HEK293 (cell line): ENCODE data around the gene HBA2.

ENCODE experiments used
- CTCF ChIA-PET: fragments of 350-600 bp; formaldehyde crosslinking; extraction: SDS; loops from one replicate; lab custom pipeline; 2021; ENCODE audit warnings: antibody characterized with exemption; lab: Yijun Ruan, JAX
- POLR2A ChIA-PET: fragments of 300-600 bp; formaldehyde crosslinking; extraction: SDS; loops from one replicate; lab custom pipeline; 2020; ENCODE audit warnings: antibody characterized with exemption, inconsistent platforms; lab: Yijun Ruan, JAX
- H3K27ac ChIP-seq: fragments of 200-500 bp; sonication (Bioruptor generic); 2 replicates; pipeline ENCODE4 v1.5.1; 2014; ENCODE audit warnings: low read depth, low read length, control low read depth, inconsistent platforms; ENCODE audit errors: extremely low read depth
- H3K36me3 ChIP-seq, 2 experiments: fragments of 200-500 bp in 1 of 2; sonication (Bioruptor generic) in 1 of 2; 1 replicate in 1 of 2; 2 replicates in 1 of 2; pipeline ENCODE4 v1.5.1; 2014 to 2017; ENCODE audit warnings: inconsistent platforms in 2 of 2, low read length in 2 of 2; ENCODE audit not compliant: control insufficient read depth in 2 of 2, insufficient read depth in 1 of 2
- H3K4me1 ChIP-seq: fragments of 200-500 bp; sonication (Bioruptor generic); 2 replicates; pipeline ENCODE4 v1.5.1; 2014; ENCODE audit warnings: mild to moderate bottlenecking, low read length, inconsistent platforms; ENCODE audit not compliant: control insufficient read depth, insufficient read depth
- H3K4me3 ChIP-seq: 2 replicates; pipeline ENCODE4 v1.5.1; 2011; ENCODE audit warnings: low read depth, mild to moderate bottlenecking, control low read depth, low read length, moderate library complexity
- H3K9me3 ChIP-seq: fragments of 200-500 bp; sonication (Bioruptor generic); 2 replicates; pipeline ENCODE4 v1.5.1; 2014; ENCODE audit warnings: low read depth, low read length, inconsistent platforms; ENCODE audit not compliant: control insufficient read depth, insufficient read depth
- AEBP2 ChIP-seq: fragments of 450-650 bp; formaldehyde crosslinking; IDR thresholded peaks from 2 replicates; pipeline ENCODE4 v1.5.1; 2016; ENCODE audit warnings: missing biosample characterization, missing genetic modification characterization, borderline replicate concordance
- HOXC10 ChIP-seq: sonication (generic); formaldehyde crosslinking; IDR thresholded peaks from 2 replicates; pipeline ENCODE4 v1.8.1; 2023; ENCODE audit warnings: mild to moderate bottlenecking, missing genetic modification reagents
- INSM2 ChIP-seq: fragments of 450-650 bp; formaldehyde crosslinking; IDR thresholded peaks from 2 replicates; pipeline ENCODE4 v1.5.1; 2016; ENCODE audit warnings: missing biosample characterization, missing genetic modification characterization
- PATZ1 ChIP-seq: fragments of 450-650 bp; formaldehyde crosslinking; IDR thresholded peaks from 2 replicates; pipeline ENCODE4 v1.5.1; 2016; ENCODE audit warnings: missing biosample characterization, missing genetic modification characterization
- SP7 ChIP-seq: fragments of 450-650 bp; formaldehyde crosslinking; IDR thresholded peaks from 2 replicates; pipeline ENCODE4 v1.5.1; 2016; ENCODE audit warnings: missing biosample characterization, missing genetic modification characterization
- ZBTB48 ChIP-seq: fragments of 450-650 bp; formaldehyde crosslinking; IDR thresholded peaks from 2 replicates; pipeline ENCODE4 v1.5.1; 2016; ENCODE audit warnings: missing biosample characterization, missing genetic modification characterization
- ZBTB6 ChIP-seq: fragments of 450-650 bp; formaldehyde crosslinking; IDR thresholded peaks from 2 replicates; pipeline ENCODE4 v1.5.1; 2017; ENCODE audit warnings: missing biosample characterization, missing genetic modification characterization
- ZFP37 ChIP-seq: fragments of 450-650 bp; formaldehyde crosslinking; IDR thresholded peaks from 2 replicates; pipeline ENCODE4 v1.5.1; 2016; ENCODE audit warnings: missing biosample characterization, missing genetic modification characterization
- ZNF10 ChIP-seq: fragments of 450-650 bp; formaldehyde crosslinking; IDR thresholded peaks from 2 replicates; pipeline ENCODE4 v1.5.1; 2017; ENCODE audit warnings: missing biosample characterization, missing genetic modification characterization
- ZNF2 ChIP-seq: fragments of 450-650 bp; formaldehyde crosslinking; IDR thresholded peaks from 2 replicates; pipeline ENCODE4 v1.5.1; 2016; ENCODE audit warnings: missing biosample characterization, missing genetic modification characterization
- ZNF324 ChIP-seq: fragments of 450-650 bp; formaldehyde crosslinking; IDR thresholded peaks from 2 replicates; pipeline ENCODE4 v1.5.1; 2016; ENCODE audit warnings: missing biosample characterization, missing genetic modification characterization
- ZNF341 ChIP-seq: fragments of 450-650 bp; formaldehyde crosslinking; IDR thresholded peaks from 2 replicates; pipeline ENCODE4; 2016; ENCODE audit warnings: low read depth, missing biosample characterization, missing genetic modification characterization
- ZNF529 ChIP-seq: fragments of 450-650 bp; formaldehyde crosslinking; IDR thresholded peaks from 2 replicates; pipeline ENCODE4 v1.5.1; 2017; ENCODE audit warnings: missing genetic modification characterization, missing biosample characterization; ENCODE audit not compliant: insufficient replicate concordance
- ZNF600 ChIP-seq: fragments of 450-650 bp; formaldehyde crosslinking; IDR thresholded peaks from 2 replicates; pipeline ENCODE4 v1.5.1; 2016; ENCODE audit warnings: missing biosample characterization, missing genetic modification characterization
- ZNF639 ChIP-seq: fragments of 450-650 bp; formaldehyde crosslinking; IDR thresholded peaks from 2 replicates; pipeline ENCODE4 v1.5.1; 2016; ENCODE audit warnings: missing biosample characterization, missing genetic modification characterization
- ZNF654 ChIP-seq: fragments of 450-650 bp; formaldehyde crosslinking; IDR thresholded peaks from 2 replicates; pipeline ENCODE4 v1.5.1; 2016; ENCODE audit warnings: low read depth, missing biosample characterization, missing genetic modification characterization
- ZNF660 ChIP-seq: fragments of 450-650 bp; IDR thresholded peaks from 2 replicates; pipeline ENCODE4 v1.5.1; 2018; ENCODE audit warnings: missing biosample characterization, mild to moderate bottlenecking, missing genetic modification characterization
- ZNF843 ChIP-seq: fragments of 450-650 bp; formaldehyde crosslinking; IDR thresholded peaks from 2 replicates; pipeline ENCODE4 v1.5.1; 2016; ENCODE audit warnings: missing biosample characterization, missing genetic modification characterization

The HBA2 gene

GRCh38 chr16:181565-182021 lies 8.9 kb downstream of the HBA2 start (continued):
- TF ChIP-seq INSM2 (tag by site-specific recombination) = 0 out of 2 replicates have a peak, but pooled peaks have one; percentile 14
- TF ChIP-seq ZNF2 (tag by site-specific recombination) = 0 out of 2 replicates have a peak, but pooled peaks have one; percentile 50
- peak; percentile 76; the same call in 1 of the 2 replicates for TF ChIP-seq ZNF660 (tag by site-specific recombination)
- no peak for TF ChIP-seq ZNF529
- TF ChIP-seq ZBTB48 (tag by site-specific recombination) = no peak
- 0 out of 2 replicates have a peak, but pooled peaks have one; percentile 24 for TF ChIP-seq ZFP37 (tag by site-specific recombination)
- TF ChIP-seq ZNF654 (tag by site-specific recombination) = peak; percentile 66
- TF ChIP-seq SP7 (tag by site-specific recombination) = 0 out of 2 replicates have a peak, but pooled peaks have one; percentile 47
- no peak for TF ChIP-seq HOXC10 (CRISPR knock-in tag)
- 0 out of 2 replicates have a peak, but pooled peaks have one; percentile 15 for TF ChIP-seq ZNF843 (tag by site-specific recombination)
- peak; percentile 70; the same call in 1 of the 2 replicates for TF ChIP-seq PATZ1
- TF ChIP-seq ZNF10 (tag by site-specific recombination) = 0 out of 2 replicates have a peak, but pooled peaks have one; percentile 29

- no peaks in the 10 kb centered on the region for H3K9me3 ChIP-seq
- ChIA-PET POLR2A (interaction anchor here (0.6 to 1.4 kb wide), 5 partner anchors 9 to 119 kb away, joined by 3 to 5 read pairs (median 3); no protein-coding TSS in a partner anchor), CTCF (interaction anchor here (0.7 to 2.5 kb wide), 5 partner anchors 66 to 179 kb away, joined by 3 to 24 read pairs (median 7); no protein-coding TSS in a partner anchor)
- no peak overlapping the region for H3K4me3 ChIP-seq
- peaks cover 3% of the 10 kb centered on the region; the same call in 1 of the 2 replicates for H3K4me1 ChIP-seq
- H3K36me3 ChIP-seq = peaks cover 4 to 19% of the 10 kb centered on the region in 2 experiments; a peak in 2 of 3 replicates
- no peak overlapping the region for H3K27ac ChIP-seq
- TF ChIP-seq AEBP2 (tag by site-specific recombination) = no peak
- peak; percentile 25; the same call in 1 of the 2 replicates for TF ChIP-seq ZNF341 (tag by site-specific recombination)
- peak; percentile 69 for TF ChIP-seq ZNF600 (tag by site-specific recombination)
- TF ChIP-seq ZBTB6 (tag by site-specific recombination) = peak; percentile 56; the same call in 1 of the 2 replicates
These were observed 10.3 kb downstream of the HBA2 start for GRCh38 chr16:183005-183404.

- TF ChIP-seq ZNF639 = no peak
- TF ChIP-seq ZNF324 (tag by site-specific recombination) = no peak
- peak; percentile 56 for TF ChIP-seq ZNF341 (tag by site-specific recombination)
- peaks cover 4 to 39% of the 10 kb centered on the region in 2 experiments; a peak in 2 of 3 replicates for H3K36me3 ChIP-seq
- H3K27ac ChIP-seq = no peak overlapping the region
- no peak overlapping the region for H3K4me3 ChIP-seq
- ChIA-PET POLR2A (no interaction called here), CTCF (interaction anchor here (0.7 kb wide), 2 partner anchors 78 to 121 kb away, joined by 3 read pairs; no protein-coding TSS in a partner anchor)
- no peaks in the 10 kb centered on the region for H3K9me3 ChIP-seq
- H3K4me1 ChIP-seq = peaks cover 3% of the 10 kb centered on the region; the same call in 1 of the 2 replicates
These were observed 12.5 kb downstream of the HBA2 start for GRCh38 chr16:185213-185612.
